NK-92 treated with Interleukin-12 subunit alpha and Interleukin-12 subunit beta, amount 100 ng/mL, for 24 hours (cell line): ENCODE results near the gene C4A.
A peak's percentile ranks its signal among the peaks of the same experiment; 100 is the strongest.
"Not testable (repeated sequence)": the region's sequence is repeated elsewhere in the genome, so short reads cannot be mapped to it uniquely, and the experiment has no call there.

Source experiments
- DNase-seq: peaks from one replicate; lab custom pipeline; 2025; lab: John Stamatoyannopoulos, UW

C4A gene

DNA sequence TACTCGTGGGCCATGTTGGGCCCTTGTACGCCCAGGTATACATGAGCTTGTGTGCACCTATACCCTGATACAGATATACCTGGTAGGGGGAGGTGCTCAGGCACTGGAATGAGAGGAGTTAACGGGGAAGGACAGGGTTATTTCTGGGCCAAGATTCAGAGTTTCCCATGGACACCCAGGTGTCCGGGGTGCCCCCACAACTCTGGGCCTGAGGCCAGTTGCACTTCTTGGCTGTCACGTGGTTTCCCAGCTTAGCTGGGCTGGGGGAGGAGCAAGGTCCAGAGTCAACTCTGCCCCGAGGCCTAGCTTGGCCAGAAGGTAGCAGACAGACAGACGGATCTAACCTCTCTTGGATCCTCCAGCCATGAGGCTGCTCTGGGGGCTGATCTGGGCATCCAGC is at the start of gene C4A:
Gene C4A (plus strand): TSS at position 314 of the 400 bp plus-strand sequence. CDS start 51 bp downstream, at position 365.
- DNase-seq: not testable (repeated sequence)

DNA sequence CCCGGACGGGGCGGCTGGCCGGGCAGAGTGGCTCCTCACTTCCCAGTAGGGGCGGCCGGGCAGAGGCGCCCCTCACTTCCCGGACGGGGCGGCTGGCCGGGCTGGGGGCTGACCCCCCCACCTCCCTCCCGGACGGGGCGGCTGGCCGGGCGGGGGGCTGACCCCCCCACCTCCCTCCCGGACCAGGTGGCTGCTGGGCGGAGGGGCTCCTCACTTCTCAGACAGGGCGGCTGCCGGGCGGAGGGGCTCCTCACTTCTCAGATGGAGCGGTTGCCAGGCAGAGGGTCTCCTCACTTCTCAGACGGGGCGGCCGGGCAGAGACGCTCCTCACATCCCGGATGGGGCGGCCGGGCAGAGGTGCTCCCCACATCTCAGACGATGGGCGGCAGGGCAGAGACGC is 49.7 kb upstream of the C4A start:
- DNase-seq: not testable (repeated sequence)

DNA sequence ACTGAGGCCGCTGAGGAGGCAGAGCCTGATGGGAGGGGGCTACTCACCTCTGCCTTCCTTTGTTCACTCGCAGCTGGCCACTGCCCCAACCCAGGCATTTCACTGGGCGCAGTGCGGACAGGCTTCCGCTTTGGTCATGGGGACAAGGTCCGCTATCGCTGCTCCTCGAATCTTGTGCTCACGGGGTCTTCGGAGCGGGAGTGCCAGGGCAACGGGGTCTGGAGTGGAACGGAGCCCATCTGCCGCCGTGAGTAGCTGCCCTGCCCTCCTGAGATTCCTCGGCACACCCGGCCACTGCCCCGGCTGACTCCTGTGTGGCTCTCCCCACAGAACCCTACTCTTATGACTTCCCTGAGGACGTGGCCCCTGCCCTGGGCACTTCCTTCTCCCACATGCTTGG is 48.3 kb upstream of the C4A start:
- no peak for DNase-seq

DNA sequence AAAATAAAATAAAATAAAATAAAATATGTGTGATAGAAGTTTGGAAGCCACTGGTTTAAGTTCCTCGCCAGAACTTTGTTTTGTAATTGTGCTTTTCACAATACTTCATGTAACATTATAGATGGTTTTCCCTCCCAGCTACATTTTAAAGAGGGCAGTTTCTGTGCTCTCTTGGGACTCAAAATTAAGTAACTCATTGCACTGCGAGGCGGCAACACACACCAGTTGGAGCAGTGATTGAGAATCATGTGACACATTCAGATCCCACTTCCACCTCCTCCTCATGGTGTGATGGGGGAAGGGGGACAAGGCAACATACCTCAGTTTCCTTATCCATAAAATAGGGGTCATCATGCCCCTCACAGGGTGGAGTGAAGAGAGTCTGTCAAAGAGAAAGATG is 46.8 kb upstream of the C4A start:
- no peak for DNase-seq

DNA sequence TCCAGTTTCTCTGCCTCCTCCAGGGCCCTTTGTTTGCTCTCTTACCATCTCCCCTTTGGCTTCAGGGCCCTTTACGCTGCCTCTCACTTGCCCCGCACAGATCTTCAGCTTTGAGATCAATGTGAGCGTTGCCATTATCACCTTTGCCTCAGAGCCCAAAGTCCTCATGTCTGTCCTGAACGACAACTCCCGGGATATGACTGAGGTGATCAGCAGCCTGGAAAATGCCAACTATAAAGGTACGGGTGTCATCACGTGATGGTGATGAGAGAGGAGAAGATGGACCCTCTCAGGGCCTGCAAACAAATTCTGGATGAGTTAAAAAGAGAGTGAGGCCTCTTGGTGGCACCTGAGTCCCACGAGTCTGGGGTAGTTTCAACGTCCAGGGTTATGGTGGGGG is 46.0 kb upstream of the C4A start:
- no peak for DNase-seq

DNA sequence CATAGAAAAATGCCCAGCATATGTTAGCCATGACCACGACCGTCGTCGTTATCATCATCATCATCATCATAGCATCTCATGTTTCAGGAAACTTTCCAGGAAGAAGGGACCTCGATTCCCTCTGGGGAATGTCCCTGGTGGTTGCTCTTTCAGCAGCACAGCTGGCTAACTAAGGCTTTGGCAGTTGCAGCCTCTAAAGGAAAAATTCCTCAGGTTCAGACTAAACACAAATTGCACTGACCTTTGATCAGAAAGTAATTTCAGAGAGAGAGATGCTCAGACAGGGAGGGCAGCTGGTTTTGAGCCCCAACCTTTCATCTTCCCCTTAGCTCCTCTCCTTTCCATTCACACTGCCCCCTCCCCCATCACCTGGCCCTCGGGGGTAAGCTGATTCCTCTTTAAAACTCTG is 41.6 kb upstream of the C4A start:
- DNase-seq: no peak

DNA sequence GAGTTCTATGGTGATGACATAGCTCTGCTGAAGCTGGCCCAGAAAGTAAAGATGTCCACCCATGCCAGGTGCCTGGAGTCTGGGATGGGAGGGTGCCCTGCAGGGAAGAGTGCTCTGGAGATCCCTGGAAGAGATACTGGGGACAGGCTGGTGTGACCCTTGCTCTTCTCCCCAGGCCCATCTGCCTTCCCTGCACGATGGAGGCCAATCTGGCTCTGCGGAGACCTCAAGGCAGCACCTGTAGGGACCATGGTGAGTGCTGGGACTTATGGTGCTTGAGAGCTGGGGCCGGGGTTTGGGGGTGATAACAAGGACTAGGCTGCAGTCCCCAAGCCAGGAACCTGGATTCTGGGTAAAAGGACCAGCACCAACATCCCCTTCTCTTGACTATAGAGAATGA is 38.1 kb upstream of the C4A start:
- no peak for DNase-seq

DNA sequence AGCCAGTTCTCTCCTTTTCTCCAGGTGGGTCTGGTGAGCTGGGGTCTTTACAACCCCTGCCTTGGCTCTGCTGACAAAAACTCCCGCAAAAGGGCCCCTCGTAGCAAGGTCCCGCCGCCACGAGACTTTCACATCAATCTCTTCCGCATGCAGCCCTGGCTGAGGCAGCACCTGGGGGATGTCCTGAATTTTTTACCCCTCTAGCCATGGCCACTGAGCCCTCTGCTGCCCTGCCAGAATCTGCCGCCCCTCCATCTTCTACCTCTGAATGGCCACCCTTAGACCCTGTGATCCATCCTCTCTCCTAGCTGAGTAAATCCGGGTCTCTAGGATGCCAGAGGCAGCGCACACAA is 36.7 kb upstream of the C4A start:
- no peak for DNase-seq

DNA sequence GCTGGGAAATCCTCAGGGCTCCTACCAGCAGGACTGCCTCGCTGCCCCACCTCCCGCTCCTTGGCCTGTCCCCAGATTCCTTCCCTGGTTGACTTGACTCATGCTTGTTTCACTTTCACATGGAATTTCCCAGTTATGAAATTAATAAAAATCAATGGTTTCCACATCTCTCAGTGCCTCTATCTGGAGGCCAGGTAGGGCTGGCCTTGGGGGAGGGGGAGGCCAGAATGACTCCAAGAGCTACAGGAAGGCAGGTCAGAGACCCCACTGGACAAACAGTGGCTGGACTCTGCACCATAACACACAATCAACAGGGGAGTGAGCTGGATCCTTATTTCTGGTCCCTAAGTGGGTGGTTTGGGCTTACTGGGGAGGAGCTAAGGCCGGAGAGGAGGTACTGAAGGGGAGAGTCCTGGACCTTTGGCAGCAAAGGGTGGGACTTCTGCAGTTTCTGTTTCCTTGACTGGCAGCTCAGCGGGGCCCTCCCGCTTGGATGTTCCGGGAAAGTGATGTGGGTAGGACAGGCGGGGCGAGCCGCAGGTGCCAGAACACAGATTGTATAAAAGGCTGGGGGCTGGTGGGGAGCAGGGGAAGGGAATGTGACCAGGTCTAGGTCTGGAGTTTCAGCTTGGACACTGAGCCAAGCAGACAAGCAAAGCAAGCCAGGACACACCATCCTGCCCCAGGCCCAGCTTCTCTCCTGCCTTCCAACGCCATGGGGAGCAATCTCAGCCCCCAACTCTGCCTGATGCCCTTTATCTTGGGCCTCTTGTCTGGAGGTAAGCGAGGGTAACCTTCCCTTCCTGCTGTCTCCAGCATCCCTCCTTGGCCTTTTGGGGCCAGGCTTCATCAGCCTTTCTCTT is 36.1 kb upstream of the C4A start, which contains the start of gene CFB:
Gene CFB (plus strand): TSS at position 589 of the 863 bp plus-strand sequence. CDS start 127 bp downstream, at position 716.
- no peak for DNase-seq

DNA sequence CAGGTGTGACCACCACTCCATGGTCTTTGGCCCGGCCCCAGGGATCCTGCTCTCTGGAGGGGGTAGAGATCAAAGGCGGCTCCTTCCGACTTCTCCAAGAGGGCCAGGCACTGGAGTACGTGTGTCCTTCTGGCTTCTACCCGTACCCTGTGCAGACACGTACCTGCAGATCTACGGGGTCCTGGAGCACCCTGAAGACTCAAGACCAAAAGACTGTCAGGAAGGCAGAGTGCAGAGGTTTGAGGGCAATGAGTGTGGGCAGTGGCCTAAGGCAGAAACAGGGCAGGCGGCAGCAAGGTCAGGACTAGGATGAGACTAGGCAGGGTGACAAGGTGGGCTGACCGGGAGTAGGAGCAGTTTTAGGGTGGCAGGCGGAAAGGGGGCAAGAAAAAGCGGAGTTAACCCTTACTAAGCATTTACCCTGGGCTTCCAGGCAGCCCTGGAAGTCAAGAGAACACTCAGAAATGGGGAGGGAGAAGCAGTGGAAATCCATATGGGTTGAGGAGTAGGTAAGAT is 35.4 kb upstream of the C4A start:
- DNase-seq: no peak

DNA sequence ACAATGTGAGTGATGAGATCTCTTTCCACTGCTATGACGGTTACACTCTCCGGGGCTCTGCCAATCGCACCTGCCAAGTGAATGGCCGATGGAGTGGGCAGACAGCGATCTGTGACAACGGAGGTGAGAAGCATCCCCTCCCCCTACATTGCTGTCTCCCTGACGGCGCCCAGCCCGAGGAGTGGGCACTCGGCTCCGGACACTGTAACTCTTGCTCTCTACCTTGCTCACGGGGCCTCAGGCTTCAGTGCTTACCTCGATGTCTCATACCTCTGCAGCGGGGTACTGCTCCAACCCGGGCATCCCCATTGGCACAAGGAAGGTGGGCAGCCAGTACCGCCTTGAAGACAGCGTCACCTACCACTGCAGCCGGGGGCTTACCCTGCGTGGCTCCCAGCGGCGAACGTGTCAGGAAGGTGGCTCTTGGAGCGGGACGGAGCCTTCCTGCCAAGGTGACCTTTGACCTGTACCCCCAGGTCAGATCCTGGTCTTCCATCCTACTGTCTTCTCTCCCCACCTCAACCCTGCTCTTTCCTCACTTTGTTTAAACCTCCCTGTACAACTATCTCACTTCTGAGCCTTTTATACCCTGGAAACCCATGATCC is 34.7 kb upstream of the C4A start:
- no peak for DNase-seq

DNA sequence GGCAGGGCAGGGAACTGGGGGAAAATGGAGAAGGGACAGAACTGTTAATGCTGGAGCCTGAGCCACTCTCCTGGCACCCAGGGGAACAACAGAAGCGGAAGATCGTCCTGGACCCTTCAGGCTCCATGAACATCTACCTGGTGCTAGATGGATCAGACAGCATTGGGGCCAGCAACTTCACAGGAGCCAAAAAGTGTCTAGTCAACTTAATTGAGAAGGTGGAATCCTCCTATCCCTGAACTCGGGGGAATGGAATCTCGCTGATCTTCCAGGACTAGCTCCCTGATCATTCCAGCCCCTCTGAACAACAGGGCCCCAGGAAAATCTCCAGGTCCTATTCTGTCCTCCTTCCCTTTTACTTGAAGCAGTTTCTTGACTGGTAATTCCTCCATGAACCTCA is 34.0 kb upstream of the C4A start:
- DNase-seq: no peak

DNA sequence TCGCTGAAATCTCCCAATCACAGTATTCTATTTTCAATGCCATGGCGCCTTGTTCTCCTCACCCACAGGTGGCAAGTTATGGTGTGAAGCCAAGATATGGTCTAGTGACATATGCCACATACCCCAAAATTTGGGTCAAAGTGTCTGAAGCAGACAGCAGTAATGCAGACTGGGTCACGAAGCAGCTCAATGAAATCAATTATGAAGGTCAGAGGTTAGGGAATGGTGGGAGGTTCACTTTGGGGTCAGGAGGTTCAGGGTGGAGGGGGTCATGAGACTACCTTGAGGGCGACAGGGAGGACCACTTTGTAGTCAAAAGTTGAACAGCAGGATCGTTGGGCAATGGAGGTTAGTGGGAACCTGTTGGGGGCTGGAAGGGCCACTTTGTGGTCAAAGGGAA is 33.6 kb upstream of the C4A start:
- DNase-seq: no peak

DNA sequence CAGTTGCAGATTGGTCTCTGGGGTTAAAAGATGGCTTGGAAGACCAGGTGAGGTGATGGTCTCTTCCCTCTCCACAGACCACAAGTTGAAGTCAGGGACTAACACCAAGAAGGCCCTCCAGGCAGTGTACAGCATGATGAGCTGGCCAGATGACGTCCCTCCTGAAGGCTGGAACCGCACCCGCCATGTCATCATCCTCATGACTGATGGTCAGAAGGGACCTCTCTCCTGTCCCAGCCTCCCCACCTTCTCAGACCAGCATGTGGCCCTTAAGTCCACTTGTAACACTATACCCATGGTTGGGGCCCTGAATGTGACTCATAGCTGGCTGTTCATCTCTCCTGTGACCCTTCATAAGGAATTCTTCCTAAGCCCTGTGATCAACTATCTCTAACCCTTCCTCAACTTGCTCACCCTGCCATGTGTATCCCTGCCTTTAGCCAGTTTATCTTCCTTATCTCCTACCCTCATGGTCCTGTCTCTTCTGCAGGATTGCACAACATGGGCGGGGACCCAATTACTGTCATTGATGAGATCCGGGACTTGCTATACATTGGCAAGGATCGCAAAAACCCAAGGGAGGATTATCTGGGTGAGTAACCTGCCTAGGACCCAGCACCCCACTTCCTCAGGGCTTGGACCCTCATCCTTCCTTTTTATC is 33.0 kb upstream of the C4A start:
- DNase-seq: no peak

DNA sequence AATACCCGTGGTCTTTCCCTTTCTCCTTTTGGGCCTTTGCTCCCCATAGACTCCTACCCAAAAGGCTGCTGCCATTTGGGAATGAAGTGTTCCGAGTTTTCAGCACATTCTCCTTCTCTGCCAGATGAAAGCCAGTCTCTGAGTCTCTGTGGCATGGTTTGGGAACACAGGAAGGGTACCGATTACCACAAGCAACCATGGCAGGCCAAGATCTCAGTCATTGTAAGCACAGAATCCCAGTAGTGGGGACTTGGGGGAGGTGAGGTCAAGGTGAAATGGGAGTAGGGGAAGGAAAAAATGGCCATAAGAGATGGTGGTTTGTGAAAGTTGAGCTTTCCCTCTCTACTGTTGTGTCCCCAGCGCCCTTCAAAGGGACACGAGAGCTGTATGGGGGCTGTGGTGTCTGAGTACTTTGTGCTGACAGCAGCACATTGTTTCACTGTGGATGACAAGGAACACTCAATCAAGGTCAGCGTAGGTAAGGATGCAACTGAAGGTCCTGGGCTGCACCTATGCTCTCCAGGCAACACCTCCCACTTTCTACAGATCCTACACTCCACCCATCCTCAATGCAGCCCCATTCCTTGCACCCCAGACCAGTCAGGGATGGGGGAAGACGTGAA is 31.8 kb upstream of the C4A start:
- no peak for DNase-seq

DNA sequence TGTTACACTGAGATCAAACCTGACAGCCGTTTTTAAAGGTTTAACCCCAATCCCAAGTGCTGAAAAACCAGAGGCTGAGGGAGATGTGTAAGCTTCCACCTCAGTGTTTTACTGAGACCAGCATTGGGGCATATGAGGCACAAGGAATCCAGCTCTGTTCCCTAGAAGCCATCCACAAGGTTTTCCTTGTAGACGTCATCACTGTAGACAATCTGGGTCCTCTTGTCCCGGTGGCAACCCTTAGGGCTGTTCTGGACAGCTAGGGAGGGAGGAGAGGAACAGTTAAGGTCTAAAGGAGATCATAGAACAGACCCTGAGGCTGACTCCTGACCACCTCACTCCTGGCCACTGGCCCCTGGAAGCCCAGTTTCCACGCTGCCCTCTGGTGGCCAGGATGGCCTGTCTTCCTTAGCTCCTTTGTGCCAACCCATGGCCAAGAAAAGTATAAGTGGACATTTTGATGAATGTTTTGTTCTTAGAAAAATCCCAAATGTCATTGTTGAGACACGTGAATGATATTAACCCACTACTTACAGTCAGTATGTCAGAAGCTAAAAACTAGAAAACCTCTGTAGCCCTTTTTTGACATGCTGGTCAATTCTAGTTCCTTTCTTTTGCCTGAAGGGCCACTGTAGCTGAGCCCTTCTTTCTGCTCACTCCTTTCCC is 29.6 kb upstream of the C4A start:
- no peak for DNase-seq

DNA sequence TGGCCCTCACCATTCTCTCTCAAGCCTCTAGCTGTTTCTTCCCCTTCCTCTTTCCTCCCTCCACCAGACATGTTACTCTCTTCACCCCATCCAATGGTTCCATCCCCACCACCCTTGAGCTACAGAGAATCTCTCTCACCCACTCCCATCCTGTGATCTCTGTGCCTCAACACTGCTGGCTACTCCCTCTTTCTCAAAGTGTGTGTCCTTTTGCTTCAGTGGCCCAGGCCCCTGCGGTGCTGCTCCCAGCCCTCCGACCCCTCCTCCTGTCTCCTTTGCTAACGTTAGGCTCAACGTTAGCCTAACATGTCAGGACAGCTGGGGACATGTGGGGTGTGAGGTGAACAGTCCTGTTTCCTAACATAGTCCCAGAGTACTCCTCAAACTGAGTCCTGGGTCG is 29.0 kb upstream of the C4A start:
- DNase-seq: no peak

DNA sequence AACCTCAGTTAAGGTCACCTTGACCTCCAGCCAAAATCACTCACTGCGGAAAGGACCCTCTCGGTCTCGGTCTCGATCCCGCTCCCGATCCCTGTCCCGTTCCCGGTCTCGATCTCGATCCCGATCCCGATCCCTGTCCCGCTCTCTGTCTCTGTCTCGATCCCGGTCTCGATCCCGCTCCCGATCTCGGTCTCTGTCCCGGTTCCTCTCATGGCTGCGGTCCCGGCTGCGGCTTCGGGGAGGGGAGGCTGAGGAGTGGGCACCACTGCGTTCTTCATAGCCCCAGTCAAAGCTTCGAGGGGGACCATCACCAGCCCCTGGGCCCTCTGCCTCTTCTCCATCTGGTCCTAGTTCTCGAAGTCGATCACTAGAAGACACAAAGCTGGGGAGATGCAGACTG is 27.3 kb upstream of the C4A start:
- DNase-seq: no peak

DNA sequence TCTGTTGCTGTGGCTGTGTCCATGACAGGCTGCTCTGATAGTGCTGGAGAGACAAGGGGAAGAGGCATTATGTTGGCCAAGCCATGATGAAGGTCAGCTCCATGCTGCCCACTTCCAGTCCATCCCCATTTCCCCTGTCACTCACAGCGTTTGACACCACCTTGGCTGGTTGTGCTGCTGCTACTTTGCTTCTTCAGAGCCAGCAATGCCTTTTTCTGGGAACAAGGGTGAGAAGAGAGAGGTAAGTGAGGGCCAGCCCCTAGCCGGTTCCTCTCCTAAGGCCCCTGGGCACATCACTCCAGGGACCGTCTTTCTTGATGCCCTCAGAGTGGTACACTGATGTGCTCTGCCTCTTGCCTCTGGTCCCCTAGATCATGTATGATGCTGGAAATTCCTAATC is 25.1 kb upstream of the C4A start:
- no peak for DNase-seq

DNA sequence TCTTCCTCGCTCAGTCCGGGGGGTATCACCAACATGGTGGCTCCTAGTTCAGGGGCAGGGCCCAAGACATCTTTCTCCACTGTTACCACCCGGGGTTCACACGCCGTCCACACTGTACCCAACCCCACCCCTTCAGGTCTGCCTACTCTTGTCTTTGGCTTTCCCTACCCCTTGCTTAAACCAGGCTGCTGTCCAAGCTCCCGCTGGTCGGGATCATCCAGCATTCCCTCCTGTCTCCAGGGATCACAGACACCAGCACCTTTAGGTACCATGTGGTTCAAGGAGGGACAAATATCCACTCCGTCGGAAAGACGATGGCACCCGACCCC is 23.5 kb upstream of the C4A start:
- no peak for DNase-seq

DNA sequence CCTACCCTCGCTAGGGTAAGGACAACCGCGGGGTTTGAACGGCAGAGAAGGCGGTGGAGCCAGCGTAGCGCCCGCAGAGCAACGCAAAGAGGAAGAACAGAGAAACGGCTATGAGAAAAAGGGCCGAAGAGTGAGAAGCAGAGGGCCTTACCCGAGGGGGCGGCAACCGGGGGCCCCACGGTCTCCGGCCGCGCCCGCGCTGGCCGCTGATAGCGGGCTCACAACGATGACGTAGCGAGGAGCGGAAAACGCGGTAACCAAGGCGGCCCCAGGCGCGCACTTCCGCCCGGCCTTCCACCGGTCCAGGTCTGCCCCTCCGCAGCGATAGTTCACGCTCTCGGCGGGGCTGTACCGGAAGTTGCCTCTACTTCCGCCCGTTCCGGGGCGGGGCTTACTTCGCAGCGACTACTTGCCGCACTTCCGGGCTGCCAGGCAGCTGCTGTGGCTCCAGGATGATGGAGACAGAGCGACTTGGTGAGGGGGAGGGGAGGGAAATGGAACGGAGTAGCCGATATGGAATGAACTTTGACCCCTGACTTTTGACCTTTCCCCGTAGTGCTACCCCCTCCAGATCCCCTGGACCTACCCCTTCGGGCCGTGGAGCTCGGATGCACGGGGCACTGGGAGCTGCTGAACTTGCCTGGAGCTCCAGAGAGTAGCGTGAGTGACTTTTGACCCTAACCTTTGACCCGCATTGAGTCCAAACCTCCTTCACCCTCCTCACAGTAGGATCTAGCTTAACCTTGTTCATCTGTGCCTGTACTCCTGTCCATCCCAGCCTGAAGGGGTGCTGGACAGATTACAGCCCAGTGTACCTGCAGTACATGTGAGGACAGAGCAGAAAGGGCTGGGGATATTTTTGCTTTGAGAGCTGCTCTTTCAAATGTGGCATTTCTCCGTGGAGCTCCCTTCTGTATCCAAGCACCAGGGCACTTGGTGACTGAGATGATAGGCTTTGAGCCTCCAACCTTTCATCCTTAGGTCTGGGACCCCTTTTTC is 22.8 kb upstream of the C4A start, which contains the start of the genes NELFE and SKIC2:
Gene NELFE (minus strand): TSS at position 231 of the 999 bp plus-strand sequence. CDS start 525 bp downstream, outside the sequence.
Gene SKIC2 (plus strand): TSS at position 435 of the 999 bp plus-strand sequence. CDS start 18 bp downstream, at position 453.
- DNase-seq: peak; percentile 98
